ENCODE results near the gene CBX4. TPM values are rescaled to one million over a fixed set of nuclear protein-coding genes. Genes with fewer than 3 reads are reported as not detected.

CBX4 gene
- total and polyA plus RNA-seq, 2 of the 13 experiments (the other 11 are each of a cell fraction or from before 2014, with no cell fraction given): 25.8 to 50.8 TPM

DNA sequence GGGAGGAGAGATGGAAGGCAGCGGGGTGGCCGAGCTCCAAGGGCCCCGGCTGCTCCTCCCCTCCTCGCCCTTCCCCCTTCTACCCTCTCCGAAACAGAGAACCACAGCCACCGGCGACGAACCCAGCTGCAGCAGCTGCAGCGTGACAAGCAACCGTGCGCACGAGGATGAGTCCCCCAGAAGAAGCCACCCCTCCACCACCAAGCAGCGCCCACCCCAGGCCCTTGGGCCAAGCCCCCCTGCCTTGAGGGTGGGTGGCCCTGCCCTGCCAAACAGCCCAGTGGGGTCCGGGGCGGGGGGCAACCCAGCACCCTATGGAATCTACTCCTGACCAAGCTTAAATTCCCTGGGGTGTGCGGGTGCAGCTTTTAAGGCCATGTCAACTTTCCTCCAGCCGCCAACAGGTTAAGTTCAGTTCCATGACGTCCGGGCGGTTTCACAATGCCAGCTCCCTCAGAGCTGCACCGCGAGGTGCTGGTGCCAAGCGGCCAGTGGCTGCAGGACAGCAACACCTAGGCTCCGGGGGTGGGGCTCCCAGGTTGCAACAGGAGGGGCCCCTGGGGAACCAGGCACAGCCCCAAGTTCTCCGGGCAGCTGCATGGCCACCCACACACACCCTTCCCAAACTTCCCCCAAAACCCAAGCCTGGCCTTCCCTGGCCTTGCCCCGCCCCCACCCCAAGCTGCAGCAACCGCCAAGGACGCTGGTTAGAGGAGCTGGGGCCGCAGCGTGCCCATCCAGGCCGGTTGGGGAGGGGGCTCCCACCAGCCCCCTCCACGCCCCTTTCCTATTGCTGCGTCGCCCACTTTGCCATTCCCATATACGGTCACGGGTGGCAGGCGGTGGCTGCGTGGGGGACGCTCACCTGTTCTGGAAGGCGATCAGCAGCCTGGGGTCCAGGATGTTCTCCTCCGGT, 2.0 kb downstream of the CBX4 start (continued):
- TF ChIP-seq, protein P1, sequence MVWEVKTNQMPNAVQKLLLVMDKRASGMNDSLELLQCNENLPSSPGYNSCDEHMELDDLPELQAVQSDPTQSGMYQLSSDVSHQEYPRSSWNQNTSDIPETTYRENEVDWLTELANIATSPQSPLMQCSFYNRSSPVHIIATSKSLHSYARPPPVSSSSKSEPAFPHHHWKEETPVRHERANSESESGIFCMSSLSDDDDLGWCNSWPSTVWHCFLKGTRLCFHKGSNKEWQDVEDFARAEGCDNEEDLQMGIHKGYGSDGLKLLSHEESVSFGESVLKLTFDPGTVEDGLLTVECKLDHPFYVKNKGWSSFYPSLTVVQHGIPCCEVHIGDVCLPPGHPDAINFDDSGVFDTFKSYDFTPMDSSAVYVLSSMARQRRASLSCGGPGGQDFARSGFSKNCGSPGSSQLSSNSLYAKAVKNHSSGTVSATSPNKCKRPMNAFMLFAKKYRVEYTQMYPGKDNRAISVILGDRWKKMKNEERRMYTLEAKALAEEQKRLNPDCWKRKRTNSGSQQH (CRISPR knock-in tag; IDR thresholded peaks at IDR 0.05; ENCODE audit: low read depth): no peak
- TF ChIP-seq, protein P2, sequence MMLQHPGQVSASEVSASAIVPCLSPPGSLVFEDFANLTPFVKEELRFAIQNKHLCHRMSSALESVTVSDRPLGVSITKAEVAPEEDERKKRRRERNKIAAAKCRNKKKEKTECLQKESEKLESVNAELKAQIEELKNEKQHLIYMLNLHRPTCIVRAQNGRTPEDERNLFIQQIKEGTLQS (CRISPR knock-in tag; IDR thresholded peaks at IDR 0.05): no peak; the same call in 1 of the 2 replicates
- TF ChIP-seq ZSCAN25 (CRISPR knock-in tag; IDR thresholded peaks at IDR 0.05) (peak; percentile 44), ZNF781 (CRISPR knock-in tag; IDR thresholded peaks at IDR 0.05; ENCODE audit: borderline replicate concordance, not compliant biosample characterization) (peak; percentile 50)
- TF ChIP-seq, protein P3, sequence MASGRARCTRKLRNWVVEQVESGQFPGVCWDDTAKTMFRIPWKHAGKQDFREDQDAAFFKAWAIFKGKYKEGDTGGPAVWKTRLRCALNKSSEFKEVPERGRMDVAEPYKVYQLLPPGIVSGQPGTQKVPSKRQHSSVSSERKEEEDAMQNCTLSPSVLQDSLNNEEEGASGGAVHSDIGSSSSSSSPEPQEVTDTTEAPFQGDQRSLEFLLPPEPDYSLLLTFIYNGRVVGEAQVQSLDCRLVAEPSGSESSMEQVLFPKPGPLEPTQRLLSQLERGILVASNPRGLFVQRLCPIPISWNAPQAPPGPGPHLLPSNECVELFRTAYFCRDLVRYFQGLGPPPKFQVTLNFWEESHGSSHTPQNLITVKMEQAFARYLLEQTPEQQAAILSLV (CRISPR knock-in tag; IDR thresholded peaks at IDR 0.05; ENCODE audit: borderline replicate concordance): no peak

DNA sequence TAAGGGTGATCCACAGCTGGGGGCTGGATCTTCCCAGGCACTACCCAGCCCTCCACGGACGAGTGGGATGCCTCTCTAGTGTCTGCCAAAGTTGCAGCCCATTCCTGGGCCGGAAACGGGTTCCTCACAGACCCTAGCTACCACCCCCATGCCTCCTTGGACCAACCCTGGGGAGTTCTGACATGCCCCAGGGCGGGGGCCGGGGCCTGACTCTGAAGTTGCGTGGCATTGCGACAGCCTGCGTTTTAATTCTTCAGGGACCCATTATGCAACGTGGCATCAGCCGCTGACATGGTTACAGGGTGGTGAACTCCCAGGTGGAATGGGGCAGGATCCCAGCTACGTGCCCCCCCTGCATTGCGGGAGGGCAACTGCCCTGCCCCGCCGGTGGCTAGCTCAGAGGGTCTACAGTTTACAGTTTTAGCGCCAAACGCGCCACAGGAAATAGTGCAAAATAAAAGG, 2.7 kb downstream of the CBX4 start:
- Histone ChIP-seq H3K36me3 (replicated peaks in 1 of 2; ENCODE audit: control insufficient read depth in 1 of 2, insufficient read depth in 2 of 2, low read length in 2 of 2) (peaks cover 11 to 12% of the 10 kb centered on the region in 2 experiments), H3K79me2 (ENCODE audit: insufficient read depth, low read length) (peaks cover 39% of the 10 kb centered on the region), H3K27ac (ENCODE audit: extremely low read length, insufficient read depth, low read length) (peak overlapping the region; percentile 57), H2AFZ (ENCODE audit: low read length) (no peak overlapping the region), H3K27me3 (ENCODE audit: control insufficient read depth in 1 of 2, insufficient read depth in 2 of 2, low read length in 2 of 2) (no peaks in the 10 kb centered on the region; a peak in 1 of 5 replicates), H3K4me1 (ENCODE audit: insufficient read depth, low read length) (peaks cover 63% of the 10 kb centered on the region), H3K4me2 (ENCODE audit: low read depth, low read length) (peak overlapping the region; percentile 97), H3K4me3 (replicated peaks in 1 of 3; ENCODE audit: insufficient read depth in 1 of 3, low read depth in 2 of 3, low read length in 3 of 3) (peak overlapping the region; percentile 77 to 100 (median 87)), H3K9ac (ENCODE audit: insufficient read depth, low read depth, low read length) (peak overlapping the region; percentile 79), H4K20me1 (ENCODE audit: insufficient read depth, low read length) (peaks cover 44% of the 10 kb centered on the region), H3K9me3 (ENCODE audit: low read length) (no peaks in the 10 kb centered on the region)
- intact Hi-C loops (cut with micrococcal nuclease; ENCODE audit: unreplicated experiment) (loop anchor here (5.0 to 10.0 kb wide), 3 partner anchors 39 to 92 kb away; partner anchors contain the start of gene CBX8), in situ Hi-C loops (cut with HindIII; ENCODE audit: extremely low pct_ligation_motif_present, low pct_unique_long_range_greater_than_20kb) (loop anchor here (5.0 kb wide), 1 partner anchor 156 kb away; no protein-coding TSS in a partner anchor)
- no TSS peak for BruUV-seq (replicated peaks)
- no peak for DNase-seq (ENCODE audit: low spot score)
- FAIRE-seq: no peak
- ChIA-PET POLR2A (interaction anchor here (0.7 to 11.1 kb wide), 19 partner anchors 8 to 187 kb away, joined by 3 to 274 read pairs (median 6); partner anchors contain the start of genes CBX2 and CBX8), CTCF (ENCODE audit: low intra/inter-chr PET ratio, low total read pairs) (no interaction called here)
- no peak for ATAC-seq
- 58% methylated on average over 6 of the region's 18 CpGs for WGBS (ENCODE audit: low lambda C conversion rate)
- TF ChIP-seq ZNF331 (CRISPR knock-in tag; IDR thresholded peaks at IDR 0.05) (0 out of 2 replicates have a peak, but pooled peaks have one; percentile 4), CEBPG (CRISPR knock-in tag; IDR thresholded peaks at IDR 0.05) (peak; percentile 50), ZNF343 (CRISPR knock-in tag; IDR thresholded peaks at IDR 0.05) (no peak), HDAC2 (CRISPR knock-in tag; IDR thresholded peaks at IDR 0.05) (no peak), ERF (CRISPR knock-in tag; IDR thresholded peaks at IDR 0.05) (no peak), GATAD2A (CRISPR knock-in tag; IDR thresholded peaks at IDR 0.05) (no peak), KAT7 (CRISPR knock-in tag; IDR thresholded peaks at IDR 0.05; ENCODE audit: borderline replicate concordance) (no peak)
- TF ChIP-seq, protein P4, sequence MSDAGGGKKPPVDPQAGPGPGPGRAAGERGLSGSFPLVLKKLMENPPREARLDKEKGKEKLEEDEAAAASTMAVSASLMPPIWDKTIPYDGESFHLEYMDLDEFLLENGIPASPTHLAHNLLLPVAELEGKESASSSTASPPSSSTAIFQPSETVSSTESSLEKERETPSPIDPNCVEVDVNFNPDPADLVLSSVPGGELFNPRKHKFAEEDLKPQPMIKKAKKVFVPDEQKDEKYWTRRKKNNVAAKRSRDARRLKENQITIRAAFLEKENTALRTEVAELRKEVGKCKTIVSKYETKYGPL (CRISPR knock-in tag; IDR thresholded peaks at IDR 0.05): 0 out of 2 replicates have a peak, but pooled peaks have one; percentile 23
- TF ChIP-seq, protein P5, sequence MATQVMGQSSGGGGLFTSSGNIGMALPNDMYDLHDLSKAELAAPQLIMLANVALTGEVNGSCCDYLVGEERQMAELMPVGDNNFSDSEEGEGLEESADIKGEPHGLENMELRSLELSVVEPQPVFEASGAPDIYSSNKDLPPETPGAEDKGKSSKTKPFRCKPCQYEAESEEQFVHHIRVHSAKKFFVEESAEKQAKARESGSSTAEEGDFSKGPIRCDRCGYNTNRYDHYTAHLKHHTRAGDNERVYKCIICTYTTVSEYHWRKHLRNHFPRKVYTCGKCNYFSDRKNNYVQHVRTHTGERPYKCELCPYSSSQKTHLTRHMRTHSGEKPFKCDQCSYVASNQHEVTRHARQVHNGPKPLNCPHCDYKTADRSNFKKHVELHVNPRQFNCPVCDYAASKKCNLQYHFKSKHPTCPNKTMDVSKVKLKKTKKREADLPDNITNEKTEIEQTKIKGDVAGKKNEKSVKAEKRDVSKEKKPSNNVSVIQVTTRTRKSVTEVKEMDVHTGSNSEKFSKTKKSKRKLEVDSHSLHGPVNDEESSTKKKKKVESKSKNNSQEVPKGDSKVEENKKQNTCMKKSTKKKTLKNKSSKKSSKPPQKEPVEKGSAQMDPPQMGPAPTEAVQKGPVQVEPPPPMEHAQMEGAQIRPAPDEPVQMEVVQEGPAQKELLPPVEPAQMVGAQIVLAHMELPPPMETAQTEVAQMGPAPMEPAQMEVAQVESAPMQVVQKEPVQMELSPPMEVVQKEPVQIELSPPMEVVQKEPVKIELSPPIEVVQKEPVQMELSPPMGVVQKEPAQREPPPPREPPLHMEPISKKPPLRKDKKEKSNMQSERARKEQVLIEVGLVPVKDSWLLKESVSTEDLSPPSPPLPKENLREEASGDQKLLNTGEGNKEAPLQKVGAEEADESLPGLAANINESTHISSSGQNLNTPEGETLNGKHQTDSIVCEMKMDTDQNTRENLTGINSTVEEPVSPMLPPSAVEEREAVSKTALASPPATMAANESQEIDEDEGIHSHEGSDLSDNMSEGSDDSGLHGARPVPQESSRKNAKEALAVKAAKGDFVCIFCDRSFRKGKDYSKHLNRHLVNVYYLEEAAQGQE (IDR thresholded peaks at IDR 0.05; ENCODE audit: borderline replicate concordance in 1 of 2, low read depth in 1 of 2, low read length in 2 of 2): no peak
